Epithelial cell of proximal tubule (primary cell): ENCODE measurements around the gene INTS1. TPM values are rescaled to one million over a fixed set of nuclear protein-coding genes. Genes with fewer than 3 reads are reported as not detected.
"Not testable (repeated sequence)": the region's sequence is repeated elsewhere in the genome, so short reads cannot be mapped to it uniquely, and the experiment has no call there.

Experiments used
- DNase-seq: peaks from one replicate; pipeline ENCODE4 v3.0.0-alpha.2; 2011; ENCODE audit warnings: low read depth
- H3K4me3 ChIP-seq: 2 replicates; pipeline ENCODE4 v1.5.1; 2011; ENCODE audit warnings: low read depth, mild to moderate bottlenecking, low read length
- CTCF ChIP-seq: conservative IDR thresholded peaks from 2 replicates; pipeline ENCODE4 v1.5.1; 2012; ENCODE audit warnings: low read depth, mild to moderate bottlenecking, low read length
- total RNA-seq: library from RNA; depleted of rRNA; stranded (reverse); fragments of >200 nt; gene quantifications from 2 replicates; pipeline ENCODE4 v1.2.3, GENCODE V29; 2015

The INTS1 gene
- total RNA-seq, 1 donor from 2014 or later, result 88.2 TPM

GRCh38 chr7:1450431-1450830 lies 53.8 kb downstream of the INTS1 start:
- H3K4me3 ChIP-seq, result no peak overlapping the region
- no peak for DNase-seq

GRCh38 chr7:1449951-1450350 lies 54.2 kb downstream of the INTS1 start:
- H3K4me3 ChIP-seq, result no peak overlapping the region
- no peak for DNase-seq
- TF ChIP-seq CTCF, result no peak

More at GRCh38 chr7:1450431-1450830, 53.8 kb downstream of the INTS1 start:
- TF ChIP-seq CTCF, result no peak

GRCh38 chr7:1449501-1449900 lies 54.7 kb downstream of the INTS1 start:
- no peak overlapping the region for H3K4me3 ChIP-seq
- no peak for TF ChIP-seq CTCF
- no peak for DNase-seq

- peak; percentile 10 for TF ChIP-seq CTCF
- DNase-seq, result no peak
- no peak overlapping the region for H3K4me3 ChIP-seq
These were observed 55.2 kb downstream of the INTS1 start for GRCh38 chr7:1448958-1449357.

GRCh38 chr7:1447551-1448244 lies 56.5 kb downstream of the INTS1 start:
- DNase-seq, result no peak
- H3K4me3 ChIP-seq, result no peak overlapping the region
- no peak for TF ChIP-seq CTCF

- DNase-seq, result no peak
- no peak for TF ChIP-seq CTCF
- no peak overlapping the region for H3K4me3 ChIP-seq
These were observed 57.1 kb downstream of the INTS1 start for GRCh38 chr7:1447112-1447511.

- H3K4me3 ChIP-seq, result no peak overlapping the region
- TF ChIP-seq CTCF, result no peak
- DNase-seq, result no peak
These were observed 57.6 kb downstream of the INTS1 start for GRCh38 chr7:1446620-1447032.

- H3K4me3 ChIP-seq, DNase-seq: not testable (repeated sequence)
These were observed 58.2 kb downstream of the INTS1 start for GRCh38 chr7:1446026-1446425.
